ENCODE results near the gene RIMS3. TPM values are rescaled to one million over a fixed set of nuclear protein-coding genes. Genes with fewer than 3 reads are reported as not detected.

The RIMS3 gene
- total RNA-seq (10 to 100 TPM; 16.7 to 18.3 TPM), polyA plus RNA-seq (1 to 10 TPM; 4.9 to 6.2 TPM)
- long read RNA-seq, donor 1, full-length matches to known transcripts = 2 of 9 reads
- long read RNA-seq, donor 1, partial matches to known transcripts = 0 of 9 reads
- long read RNA-seq, donor 1, other reads (novel, unspliced or antisense) = 7 of 9 reads
- long read RNA-seq, donor 2, full-length matches to known transcripts = 1 of 5 reads
- long read RNA-seq, donor 2, partial matches to known transcripts = 0 of 5 reads
- long read RNA-seq, donor 2, other reads (novel, unspliced or antisense) = 4 of 5 reads

- peak within 1 kb of the TSS in 1 of 2 donors; percentile 20 for H3K27ac ChIP-seq (ENCODE audit: low read depth in 1 of 2, low read length in 2 of 2)
- DNase-seq (peak; percentile 87 to 94), ATAC-seq (ENCODE audit: low FRiP score) (peak; percentile 93)
- no peaks in the 10 kb centered on the region for H3K36me3 ChIP-seq (ENCODE audit: control insufficient read depth in 1 of 2, insufficient read depth in 2 of 2, low read length in 1 of 2)
- intact Hi-C loops (cut with DNase I) = loop anchor here (5.0 kb wide), 1 partner anchor 53 kb away; no protein-coding TSS in a partner anchor
- H3K9me3 ChIP-seq (ENCODE audit: control insufficient read depth, low read length) = no peaks in the 10 kb centered on the region
- H3K27me3 ChIP-seq (ENCODE audit: control insufficient read depth in 1 of 2, insufficient read depth in 2 of 2, low read length in 1 of 2) = no peaks in the 10 kb centered on the region
- H3K4me1 ChIP-seq (ENCODE audit: control insufficient read depth in 1 of 2, insufficient read depth in 2 of 2, low read length in 2 of 2) = no peaks in the 10 kb centered on the region
- WGBS, 2 donors = 1% methylated on average over 32 to 59 of the region's 59 CpGs
- peak within 1 kb of the TSS; percentile 69 to 77 for H3K4me3 ChIP-seq (ENCODE audit: low read length in 2 of 2)
These were observed at the start of gene RIMS3 for GRCh38 chr1:40665335-40666171. TSS of gene RIMS3 (minus strand) at chr1:40665682. CDS start at chr1:40641925, 23,757 bp downstream.

GRCh38 chr1:40712997-40713396 is 47.5 kb upstream of the RIMS3 start:
- H3K27ac ChIP-seq (ENCODE audit: low read depth in 1 of 2, low read length in 2 of 2) = no peak overlapping the region
- intact Hi-C loops (cut with DNase I) = no loop called here
- H3K4me3 ChIP-seq (ENCODE audit: low read length in 2 of 2) = no peak overlapping the region
- H3K9me3 ChIP-seq (ENCODE audit: control insufficient read depth, low read length) = no peaks in the 10 kb centered on the region
- no peaks in the 10 kb centered on the region for H3K36me3 ChIP-seq (ENCODE audit: control insufficient read depth in 1 of 2, insufficient read depth in 2 of 2, low read length in 1 of 2)
- peaks cover 3 to 7% of the 10 kb centered on the region in 2 donors for H3K4me1 ChIP-seq (ENCODE audit: control insufficient read depth in 1 of 2, insufficient read depth in 2 of 2, low read length in 2 of 2)
- ATAC-seq (ENCODE audit: low FRiP score) = no peak
- H3K27me3 ChIP-seq (ENCODE audit: control insufficient read depth in 1 of 2, insufficient read depth in 2 of 2, low read length in 1 of 2) = no peaks in the 10 kb centered on the region
- DNase-seq = no peak

GRCh38 chr1:40712405-40712944 is 47.0 kb upstream of the RIMS3 start:
- no peak overlapping the region for H3K27ac ChIP-seq (ENCODE audit: low read depth in 1 of 2, low read length in 2 of 2)
- 37 to 40% methylated on average over 5 of the region's 5 CpGs for WGBS, 2 donors
- no peaks in the 10 kb centered on the region for H3K9me3 ChIP-seq (ENCODE audit: control insufficient read depth, low read length)
- H3K27me3 ChIP-seq (ENCODE audit: control insufficient read depth in 1 of 2, insufficient read depth in 2 of 2, low read length in 1 of 2) = no peaks in the 10 kb centered on the region
- DNase-seq (no peak), ATAC-seq (ENCODE audit: low FRiP score) (no peak)
- intact Hi-C loops (cut with DNase I) = no loop called here
- no peak overlapping the region for H3K4me3 ChIP-seq (ENCODE audit: low read length in 2 of 2)
- peaks cover 3 to 7% of the 10 kb centered on the region in 2 donors for H3K4me1 ChIP-seq (ENCODE audit: control insufficient read depth in 1 of 2, insufficient read depth in 2 of 2, low read length in 2 of 2)
- no peaks in the 10 kb centered on the region for H3K36me3 ChIP-seq (ENCODE audit: control insufficient read depth in 1 of 2, insufficient read depth in 2 of 2, low read length in 1 of 2)

GRCh38 chr1:40711465-40712404 is 46.3 kb upstream of the RIMS3 start:
- H3K27ac ChIP-seq (ENCODE audit: low read depth in 1 of 2, low read length in 2 of 2) = peak overlapping the region; percentile 28 to 36
- ATAC-seq (ENCODE audit: low FRiP score) (no peak), DNase-seq (no peak)
- WGBS, 2 donors = 1 to 2% methylated on average over 3 of the region's 3 CpGs
- H3K4me3 ChIP-seq (ENCODE audit: low read length in 2 of 2) = no peak overlapping the region
- H3K27me3 ChIP-seq (ENCODE audit: control insufficient read depth in 1 of 2, insufficient read depth in 2 of 2, low read length in 1 of 2) = no peaks in the 10 kb centered on the region
- intact Hi-C loops (cut with DNase I) = no loop called here
- peaks cover 3 to 7% of the 10 kb centered on the region in 2 donors for H3K4me1 ChIP-seq (ENCODE audit: control insufficient read depth in 1 of 2, insufficient read depth in 2 of 2, low read length in 2 of 2)
- no peaks in the 10 kb centered on the region for H3K36me3 ChIP-seq (ENCODE audit: control insufficient read depth in 1 of 2, insufficient read depth in 2 of 2, low read length in 1 of 2)
- no peaks in the 10 kb centered on the region for H3K9me3 ChIP-seq (ENCODE audit: control insufficient read depth, low read length)

- peak overlapping the region in 1 of 2 donors; percentile 59 for H3K4me3 ChIP-seq (ENCODE audit: low read length in 2 of 2)
- no peaks in the 10 kb centered on the region for H3K27me3 ChIP-seq (ENCODE audit: control insufficient read depth in 1 of 2, insufficient read depth in 2 of 2, low read length in 1 of 2)
- H3K9me3 ChIP-seq (ENCODE audit: control insufficient read depth, low read length) = no peaks in the 10 kb centered on the region
- H3K27ac ChIP-seq (ENCODE audit: low read depth in 1 of 2, low read length in 2 of 2) = peak overlapping the region in 1 of 2 donors; percentile 71
- intact Hi-C loops (cut with DNase I) = no loop called here
- DNase-seq (no peak), ATAC-seq (ENCODE audit: low FRiP score) (no peak)
- H3K36me3 ChIP-seq (ENCODE audit: control insufficient read depth in 1 of 2, insufficient read depth in 2 of 2, low read length in 1 of 2) = no peaks in the 10 kb centered on the region
- peaks cover 3 to 7% of the 10 kb centered on the region in 2 donors for H3K4me1 ChIP-seq (ENCODE audit: control insufficient read depth in 1 of 2, insufficient read depth in 2 of 2, low read length in 2 of 2)
- 5 to 6% methylated on average over 7 of the region's 7 CpGs for WGBS, 2 donors
These were observed 45.3 kb upstream of the RIMS3 start for GRCh38 chr1:40710581-40711315.

GRCh38 chr1:40709802-40710278 is 44.4 kb upstream of the RIMS3 start:
- H3K4me1 ChIP-seq (ENCODE audit: control insufficient read depth in 1 of 2, insufficient read depth in 2 of 2, low read length in 2 of 2) = peaks cover 3 to 7% of the 10 kb centered on the region in 2 donors
- intact Hi-C loops (cut with DNase I) = loop anchor here in 1 of 2 donors (10.0 kb wide), 1 partner anchor 55 kb away; no protein-coding TSS in a partner anchor
- ATAC-seq (ENCODE audit: low FRiP score) = no peak
- DNase-seq = no peak
- H3K27me3 ChIP-seq (ENCODE audit: control insufficient read depth in 1 of 2, insufficient read depth in 2 of 2, low read length in 1 of 2) = no peaks in the 10 kb centered on the region
- WGBS, 2 donors = 1 to 3% methylated on average over 3 of the region's 3 CpGs
- no peak overlapping the region for H3K27ac ChIP-seq (ENCODE audit: low read depth in 1 of 2, low read length in 2 of 2)
- no peaks in the 10 kb centered on the region for H3K9me3 ChIP-seq (ENCODE audit: control insufficient read depth, low read length)
- H3K4me3 ChIP-seq (ENCODE audit: low read length in 2 of 2) = peak overlapping the region; percentile 82 to 96
- no peaks in the 10 kb centered on the region for H3K36me3 ChIP-seq (ENCODE audit: control insufficient read depth in 1 of 2, insufficient read depth in 2 of 2, low read length in 1 of 2)

- peaks cover 3 to 7% of the 10 kb centered on the region in 2 donors for H3K4me1 ChIP-seq (ENCODE audit: control insufficient read depth in 1 of 2, insufficient read depth in 2 of 2, low read length in 2 of 2)
- no peaks in the 10 kb centered on the region for H3K9me3 ChIP-seq (ENCODE audit: control insufficient read depth, low read length)
- no peaks in the 10 kb centered on the region for H3K27me3 ChIP-seq (ENCODE audit: control insufficient read depth in 1 of 2, insufficient read depth in 2 of 2, low read length in 1 of 2)
- peak in 1 of 2 donors; percentile 77 for DNase-seq
- intact Hi-C loops (cut with DNase I) = loop anchor here in 1 of 2 donors (10.0 kb wide), 1 partner anchor 56 kb away; no protein-coding TSS in a partner anchor
- 0 to 1% methylated on average over 10 of the region's 10 CpGs for WGBS, 2 donors
- peak overlapping the region; percentile 67 to 83 for H3K27ac ChIP-seq (ENCODE audit: low read depth in 1 of 2, low read length in 2 of 2)
- no peaks in the 10 kb centered on the region for H3K36me3 ChIP-seq (ENCODE audit: control insufficient read depth in 1 of 2, insufficient read depth in 2 of 2, low read length in 1 of 2)
- ATAC-seq (ENCODE audit: low FRiP score) = peak; percentile 93
- H3K4me3 ChIP-seq (ENCODE audit: low read length in 2 of 2) = peak overlapping the region; percentile 82 to 96
These were observed 43.8 kb upstream of the RIMS3 start for GRCh38 chr1:40709100-40709801.

All from aorta (tissue), 5 donors.